Prostate gland (tissue), 2 donors: ENCODE data around the gene SORBS2.

Source experiments
- POLR2A ChIP-seq: fragments of 450-650 bp; IDR thresholded peaks from one replicate; pipeline ENCODE4 v1.6.1; 2016; ENCODE audit warnings: antibody characterized with exemption, mild to moderate bottlenecking
- POLR2AphosphoS5 ChIP-seq: sonication (generic); formaldehyde crosslinking; IDR thresholded peaks from one replicate; pipeline ENCODE4 v1.6.1; 2017; ENCODE audit warnings: antibody characterized with exemption
- TF ChIP-seq, protein P1 (sequence below), 4 experiments: fragments of 200-600 bp in 2 of 4; fragments of 450-650 bp in 2 of 4; sonication (generic) in 2 of 4; IDR thresholded peaks; 1 replicate in 3 of 4; 2 replicates in 1 of 4; pipeline ENCODE4 v1.5.1; 2016 to 2019; ENCODE audit warnings: antibody characterized with exemption in 4 of 4, mild to moderate bottlenecking in 2 of 4, moderate library complexity in 2 of 4

DNA sequence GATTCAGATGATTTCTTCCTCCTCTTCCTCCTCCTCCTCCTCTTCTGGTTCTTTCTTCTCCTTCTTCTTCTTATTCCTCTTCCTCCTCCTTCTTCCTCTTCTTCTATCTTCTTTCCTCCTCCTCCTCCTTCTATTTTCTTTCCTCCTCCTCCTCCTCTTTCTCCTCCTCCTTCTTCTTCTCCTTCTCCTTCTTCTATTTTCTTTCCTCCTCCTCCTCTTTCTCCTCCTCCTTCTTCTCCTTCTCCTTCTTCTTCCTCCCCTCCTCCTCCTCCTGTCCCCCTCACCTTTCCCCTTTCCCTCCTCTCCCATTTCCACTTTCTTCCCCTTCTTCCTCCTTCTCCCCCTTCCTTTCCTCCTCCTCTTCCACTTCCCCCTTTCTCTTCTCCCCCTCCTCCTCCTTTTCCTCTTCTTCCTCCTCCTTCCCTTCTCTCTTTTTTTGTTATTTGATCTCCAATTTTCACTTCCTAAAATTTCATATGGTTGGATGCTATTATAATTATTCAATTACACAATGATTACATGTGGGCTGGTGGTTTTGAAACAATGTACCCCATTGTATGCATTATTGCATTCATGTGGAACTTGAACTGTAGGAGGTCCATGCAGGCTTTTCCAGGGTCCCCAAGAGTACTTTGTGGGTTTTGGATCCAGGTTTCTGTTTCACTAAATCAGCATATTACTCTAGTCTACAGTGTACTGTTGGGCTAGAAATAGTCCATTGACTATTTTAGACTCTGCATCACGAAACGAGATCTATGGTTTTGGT is 68.1 kb downstream of the SORBS2 start:
- TF ChIP-seq, protein P1, sequence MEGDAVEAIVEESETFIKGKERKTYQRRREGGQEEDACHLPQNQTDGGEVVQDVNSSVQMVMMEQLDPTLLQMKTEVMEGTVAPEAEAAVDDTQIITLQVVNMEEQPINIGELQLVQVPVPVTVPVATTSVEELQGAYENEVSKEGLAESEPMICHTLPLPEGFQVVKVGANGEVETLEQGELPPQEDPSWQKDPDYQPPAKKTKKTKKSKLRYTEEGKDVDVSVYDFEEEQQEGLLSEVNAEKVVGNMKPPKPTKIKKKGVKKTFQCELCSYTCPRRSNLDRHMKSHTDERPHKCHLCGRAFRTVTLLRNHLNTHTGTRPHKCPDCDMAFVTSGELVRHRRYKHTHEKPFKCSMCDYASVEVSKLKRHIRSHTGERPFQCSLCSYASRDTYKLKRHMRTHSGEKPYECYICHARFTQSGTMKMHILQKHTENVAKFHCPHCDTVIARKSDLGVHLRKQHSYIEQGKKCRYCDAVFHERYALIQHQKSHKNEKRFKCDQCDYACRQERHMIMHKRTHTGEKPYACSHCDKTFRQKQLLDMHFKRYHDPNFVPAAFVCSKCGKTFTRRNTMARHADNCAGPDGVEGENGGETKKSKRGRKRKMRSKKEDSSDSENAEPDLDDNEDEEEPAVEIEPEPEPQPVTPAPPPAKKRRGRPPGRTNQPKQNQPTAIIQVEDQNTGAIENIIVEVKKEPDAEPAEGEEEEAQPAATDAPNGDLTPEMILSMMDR (IDR thresholded peaks at IDR 0.05) = no peak
- TF ChIP-seq POLR2A = no peak
- TF ChIP-seq POLR2AphosphoS5 = no peak
